Breast epithelium (tissue), 3 donors: ENCODE results near the gene SMARCA2.

Experiments
- CTCF ChIP-seq, 3 donors: fragments of 450-650 bp; IDR thresholded peaks; one replicate each; pipeline ENCODE4 v1.5.1; 2016 to 2017; ENCODE audit warnings: antibody characterized with exemption in 3 of 3, mild to moderate bottlenecking in 3 of 3, moderate library complexity in 3 of 3
- POLR2A ChIP-seq: fragments of 450-650 bp; IDR thresholded peaks from one replicate; pipeline ENCODE4 v1.6.1; 2016; ENCODE audit warnings: antibody characterized with exemption, mild to moderate bottlenecking, moderate library complexity
- POLR2AphosphoS5 ChIP-seq, 3 donors: sonication (generic); formaldehyde crosslinking; IDR thresholded peaks; one replicate each; pipeline ENCODE4 v1.6.1; 2017; ENCODE audit warnings: antibody characterized with exemption in 3 of 3

GRCh38 chr9:2127486-2127885 is 112.3 kb downstream of the SMARCA2 start:
- TF ChIP-seq POLR2AphosphoS5 (IDR thresholded peaks at IDR 0.05) (no peak), CTCF (IDR thresholded peaks at IDR 0.05) (no peak), POLR2A (no peak)
